SW 1271 (cell line): ENCODE data around the gene WDR93.
A peak's percentile ranks its signal among the peaks of the same experiment; 100 is the strongest.

Source experiments
- DNase-seq, 2 experiments: peaks; one replicate each; lab custom pipeline; 2025; lab: John Stamatoyannopoulos, UW

WDR93 gene

GRCh38 chr15:89662893-89663626 lies 27.6 kb upstream of the WDR93 start:
- DNase-seq, result peak in 1 of 2 experiments; percentile 81

- no peak for DNase-seq
These were observed 25.9 kb upstream of the WDR93 start for GRCh38 chr15:89664441-89665350.

GRCh38 chr15:89665449-89666181 lies 25.0 kb upstream of the WDR93 start:
- DNase-seq, result no peak

- DNase-seq, result no peak
These were observed 24.3 kb upstream of the WDR93 start for GRCh38 chr15:89666184-89666857.

- no peak for DNase-seq
These were observed 23.5 kb upstream of the WDR93 start for GRCh38 chr15:89666858-89667705.

- DNase-seq, result no peak
These were observed 23.0 kb upstream of the WDR93 start for GRCh38 chr15:89667706-89667960.

- no peak for DNase-seq
These were observed 22.4 kb upstream of the WDR93 start for GRCh38 chr15:89668171-89668570.

- no peak for DNase-seq
These were observed 21.2 kb upstream of the WDR93 start for GRCh38 chr15:89669309-89669865.

- no peak for DNase-seq
These were observed 20.7 kb upstream of the WDR93 start for GRCh38 chr15:89669941-89670340.

GRCh38 chr15:89670971-89671560 lies 19.5 kb upstream of the WDR93 start:
- no peak for DNase-seq

- no peak for DNase-seq
These were observed 18.9 kb upstream of the WDR93 start for GRCh38 chr15:89671687-89672086.

GRCh38 chr15:89672221-89673164 lies 18.1 kb upstream of the WDR93 start:
- no peak for DNase-seq

GRCh38 chr15:89673165-89673512 lies 17.5 kb upstream of the WDR93 start:
- DNase-seq, result no peak

- no peak for DNase-seq
These were observed 16.1 kb upstream of the WDR93 start for GRCh38 chr15:89674526-89674925.

- DNase-seq, result no peak
These were observed 15.0 kb upstream of the WDR93 start for GRCh38 chr15:89675606-89676005.

- no peak for DNase-seq
These were observed 13.2 kb upstream of the WDR93 start for GRCh38 chr15:89677381-89677780.

- DNase-seq, result no peak
These were observed 11.4 kb upstream of the WDR93 start, which contains the start of gene PLIN1 for GRCh38 chr15:89679212-89679611. PLIN1 (minus strand) TSS chr15:89679367; CDS start chr15:89677489, 1,878 bp downstream.

GRCh38 chr15:89680282-89680873 lies 10.2 kb upstream of the WDR93 start:
- no peak for DNase-seq

GRCh38 chr15:89681146-89681545 lies 9.5 kb upstream of the WDR93 start:
- no peak for DNase-seq
